Activated CD8-positive, alpha-beta T cell treated with anti-CD3 and anti-CD28 coated beads for 36 hours (primary cell): ENCODE results near the gene CDCA7L. TPM values are rescaled to one million over a fixed set of nuclear protein-coding genes. Genes with fewer than 3 reads are reported as not detected.
A peak's percentile ranks its signal among the peaks of the same experiment; 100 is the strongest.

ENCODE experiments used
- ATAC-seq: fragments of 200-7000 bp; cut with Tn5 transposase; one replicate; pipeline ENCODE4 v1.10.0; 2021; ENCODE audit warnings: mild to moderate bottlenecking, moderate library complexity
- CTCF ChIA-PET: fragments of 350-600 bp; sonication (Branson Sonifier 250); formaldehyde crosslinking; loops from one replicate; lab custom pipeline; 2021; ENCODE audit warnings: antibody characterized with exemption; lab: Charles Lee
- POLR2A ChIA-PET: fragments of 350-600 bp; sonication (Branson Sonifier 250); formaldehyde crosslinking; loops from one replicate; lab custom pipeline; 2021; ENCODE audit warnings: antibody characterized with exemption; lab: Charles Lee
- DNase-seq: peaks from one replicate; pipeline ENCODE4 v3.0.0-alpha.2; 2020
- H3K27ac Mint-ChIP-seq: one replicate; pipeline ENCODE4 v1.8.0; 2021; ENCODE audit warnings: mild to moderate bottlenecking, mixed read lengths
- H3K27me3 Mint-ChIP-seq: one replicate; pipeline ENCODE4 v1.8.0; 2021; ENCODE audit warnings: mixed read lengths
- H3K36me3 Mint-ChIP-seq: one replicate; pipeline ENCODE4 v1.8.0; 2021; ENCODE audit warnings: low read depth, mixed read lengths
- H3K4me1 Mint-ChIP-seq: one replicate; pipeline ENCODE4 v1.8.0; 2021; ENCODE audit warnings: low read depth, mixed read lengths
- H3K4me3 Mint-ChIP-seq: one replicate; pipeline ENCODE4 v1.8.0; 2021; ENCODE audit warnings: mild to moderate bottlenecking, moderate library complexity, mixed read lengths
- H3K9me3 Mint-ChIP-seq: one replicate; pipeline ENCODE4 v1.8.0; 2021; ENCODE audit warnings: mixed read lengths
- CTCF ChIP-seq: fragments of 200-600 bp; IDR thresholded peaks from one replicate; pipeline ENCODE4 v1.8.0; 2022; ENCODE audit warnings: antibody characterized with exemption, mild to moderate bottlenecking
- intact Hi-C: fragments of 100-400 bp; cut with micrococcal nuclease; formaldehyde crosslinking; loops from one replicate; pipeline ENCODE4 v1.10.0; 2022
- total RNA-seq, 2 experiments: library from RNA; stranded (reverse); gene quantifications; one replicate each; pipeline ENCODE4 v1.2.3, GENCODE V29; 2021

CDCA7L gene
- total RNA-seq, 2 experiments from 2014 or later: 101 to 102 TPM

GRCh38 chr7:21903020-21903786 lies 42.5 kb downstream of the CDCA7L start:
- Mint-ChIP-seq H3K4me1 (peaks cover 8% of the 10 kb centered on the region), H3K36me3 (peaks cover 68% of the 10 kb centered on the region), H3K9me3 (peaks cover 4% of the 10 kb centered on the region), H3K4me3 (no peak overlapping the region), H3K27ac (no peak overlapping the region), H3K27me3 (no peaks in the 10 kb centered on the region)
- intact Hi-C loops: no loop called here
- ChIA-PET CTCF (no interaction called here), POLR2A (no interaction called here)
- DNase-seq (no peak), ATAC-seq (no peak)
- TF ChIP-seq CTCF: no peak

- Mint-ChIP-seq H3K27me3 (no peaks in the 10 kb centered on the region), H3K4me1 (peaks cover 15% of the 10 kb centered on the region), H3K9me3 (peaks cover 4% of the 10 kb centered on the region), H3K36me3 (peaks cover 70% of the 10 kb centered on the region), H3K4me3 (no peak overlapping the region), H3K27ac (no peak overlapping the region)
- POLR2A ChIA-PET: no interaction called here
- CTCF ChIA-PET: no interaction called here
- ATAC-seq: no peak
- TF ChIP-seq CTCF: no peak
- no peak for DNase-seq
- intact Hi-C loops: no loop called here
Observed at GRCh38 chr7:21902240-21902639, 43.5 kb downstream of the CDCA7L start.

GRCh38 chr7:21898265-21898930 lies 47.3 kb downstream of the CDCA7L start:
- CTCF ChIA-PET: no interaction called here
- H3K4me1 Mint-ChIP-seq: peaks cover 18% of the 10 kb centered on the region
- ATAC-seq (peak; percentile 72), DNase-seq (peak; percentile 15)
- POLR2A ChIA-PET: interaction anchor here (1.1 kb wide), 1 partner anchor 47 kb away, joined by 3 read pairs; no protein-coding TSS in a partner anchor
- peak overlapping the region; percentile 62 for H3K4me3 Mint-ChIP-seq
- intact Hi-C loops: no loop called here
- peaks cover 69% of the 10 kb centered on the region for H3K36me3 Mint-ChIP-seq
- peaks cover 4% of the 10 kb centered on the region for H3K9me3 Mint-ChIP-seq
- TF ChIP-seq CTCF: no peak
- H3K27me3 Mint-ChIP-seq: no peaks in the 10 kb centered on the region
- H3K27ac Mint-ChIP-seq: peak overlapping the region; percentile 94

GRCh38 chr7:21893401-21893800 lies 52.3 kb downstream of the CDCA7L start:
- intact Hi-C loops: no loop called here
- Mint-ChIP-seq H3K4me3 (no peak overlapping the region), H3K4me1 (peaks cover 11% of the 10 kb centered on the region), H3K9me3 (no peaks in the 10 kb centered on the region), H3K27ac (no peak overlapping the region), H3K27me3 (no peaks in the 10 kb centered on the region), H3K36me3 (peaks cover 31% of the 10 kb centered on the region)
- ChIA-PET POLR2A (no interaction called here), CTCF (interaction anchor here (1.7 kb wide), 1 partner anchor 12 kb away, joined by 4 read pairs; no protein-coding TSS in a partner anchor)
- TF ChIP-seq CTCF: no peak
- ATAC-seq (no peak), DNase-seq (no peak)

GRCh38 chr7:21891291-21891690 lies 54.4 kb downstream of the CDCA7L start:
- Mint-ChIP-seq H3K27me3 (no peaks in the 10 kb centered on the region), H3K27ac (no peak overlapping the region), H3K36me3 (peaks cover 17% of the 10 kb centered on the region), H3K4me1 (no peaks in the 10 kb centered on the region), H3K4me3 (no peak overlapping the region), H3K9me3 (no peaks in the 10 kb centered on the region)
- CTCF ChIA-PET: no interaction called here
- ATAC-seq (no peak), DNase-seq (no peak)
- intact Hi-C loops: no loop called here
- no peak for TF ChIP-seq CTCF
- POLR2A ChIA-PET: no interaction called here
